NK-92 treated with Interleukin-12 subunit alpha and Interleukin-12 subunit beta, amount 100 ng/mL, for 24 hours (cell line): ENCODE data around the gene IGFBP4.
"Not testable (repeated sequence)": the region's sequence is repeated elsewhere in the genome, so short reads cannot be mapped to it uniquely, and the experiment has no call there.

ENCODE experiments used
- DNase-seq: peaks from one replicate; lab custom pipeline; 2025; lab: John Stamatoyannopoulos, UW

Gene IGFBP4

GRCh38 chr17:40443196-40443987 is at the start of gene IGFBP4:
TSS of gene IGFBP4 (plus strand) at chr17:40443450. CDS start at chr17:40443736, 286 bp downstream.
- no peak for DNase-seq

- DNase-seq: no peak
Observed at GRCh38 chr17:40399185-40399584, 44.1 kb upstream of the IGFBP4 start.

- DNase-seq: no peak
Observed at GRCh38 chr17:40402668-40403067, 40.6 kb upstream of the IGFBP4 start.

- no peak for DNase-seq
Observed at GRCh38 chr17:40404003-40404402, 39.2 kb upstream of the IGFBP4 start.

- DNase-seq: no peak
Observed at GRCh38 chr17:40407460-40407859, 35.8 kb upstream of the IGFBP4 start.

- DNase-seq: not testable (repeated sequence)
Observed at GRCh38 chr17:40409540-40409939, 33.7 kb upstream of the IGFBP4 start.

- no peak for DNase-seq
Observed at GRCh38 chr17:40410082-40410481, 33.2 kb upstream of the IGFBP4 start.

GRCh38 chr17:40411821-40412220 is 31.4 kb upstream of the IGFBP4 start:
- DNase-seq: no peak

GRCh38 chr17:40412880-40413279 is 30.4 kb upstream of the IGFBP4 start:
- no peak for DNase-seq

- not testable (repeated sequence) for DNase-seq
Observed at GRCh38 chr17:40414312-40414711, 28.9 kb upstream of the IGFBP4 start.

- no peak for DNase-seq
Observed at GRCh38 chr17:40415390-40415789, 27.9 kb upstream of the IGFBP4 start.

- DNase-seq: no peak
Observed at GRCh38 chr17:40416671-40417070, 26.6 kb upstream of the IGFBP4 start.

- DNase-seq: no peak
Observed at GRCh38 chr17:40417258-40417608, 26.0 kb upstream of the IGFBP4 start.

- peak; percentile 93 for DNase-seq
Observed at GRCh38 chr17:40417609-40418427, 25.4 kb upstream of the IGFBP4 start, which contains the start of gene TOP2A. TSS of gene TOP2A (minus strand) at chr17:40417896. CDS start at chr17:40417791, 105 bp downstream.

- no peak for DNase-seq
Observed at GRCh38 chr17:40418428-40418706, 24.9 kb upstream of the IGFBP4 start.

- DNase-seq: no peak
Observed at GRCh38 chr17:40419559-40420331, 23.5 kb upstream of the IGFBP4 start.

- no peak for DNase-seq
Observed at GRCh38 chr17:40422990-40423633, 20.1 kb upstream of the IGFBP4 start.

GRCh38 chr17:40425741-40426140 is 17.5 kb upstream of the IGFBP4 start:
- DNase-seq: no peak

- no peak for DNase-seq
Observed at GRCh38 chr17:40427002-40427491, 16.2 kb upstream of the IGFBP4 start.

- no peak for DNase-seq
Observed at GRCh38 chr17:40430272-40431230, 12.7 kb upstream of the IGFBP4 start.

- no peak for DNase-seq
Observed at GRCh38 chr17:40431231-40431602, 12.0 kb upstream of the IGFBP4 start.
